NCI-H2107 treated with DMSO at 0.1 percent for 48 hours (cell line): Measurements from ENCODE around the gene ATF7.
A peak's percentile ranks its signal among the peaks of the same experiment; 100 is the strongest.

Source experiments
- DNase-seq: peaks from one replicate; lab custom pipeline; 2025; ENCODE audit not compliant: unreplicated experiment; lab: John Stamatoyannopoulos, UW

The ATF7 gene

DNA sequence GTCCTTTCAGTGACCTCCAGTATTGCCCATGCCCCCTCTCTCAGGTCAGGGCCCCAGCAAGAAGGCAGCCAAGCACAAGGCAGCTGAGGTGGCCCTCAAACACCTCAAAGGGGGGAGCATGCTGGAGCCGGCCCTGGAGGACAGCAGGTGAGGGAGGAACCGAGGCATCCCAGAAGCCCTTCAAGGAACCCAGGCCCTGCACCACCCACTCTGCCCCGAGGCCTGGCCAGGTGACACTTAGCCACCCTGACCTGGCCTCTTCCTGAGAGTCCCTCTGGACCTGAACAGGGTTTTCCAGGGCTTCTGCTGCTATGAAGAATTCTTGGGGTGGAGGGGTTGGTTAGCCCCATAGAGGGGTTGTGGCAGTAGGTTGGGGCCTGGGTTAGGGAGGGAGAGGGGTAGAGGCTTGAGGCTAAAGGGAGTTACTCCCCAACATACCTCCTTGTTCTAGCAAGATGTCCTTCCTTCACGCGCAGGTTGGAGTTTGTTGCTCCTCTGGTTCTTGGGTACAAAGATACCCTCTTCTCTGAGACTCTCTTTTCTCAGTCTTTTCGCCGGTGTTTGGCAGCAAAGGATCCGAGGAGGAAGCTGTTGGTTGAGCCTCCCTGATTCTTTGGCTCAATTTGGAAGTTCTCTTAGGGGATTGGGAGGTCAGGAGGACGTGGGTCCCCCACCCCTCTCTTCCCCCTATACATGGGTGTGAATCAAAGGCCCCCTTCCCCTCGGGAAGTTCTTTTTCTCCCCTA, 123.0 kb downstream of the ATF7 start:
- no peak for DNase-seq

DNA sequence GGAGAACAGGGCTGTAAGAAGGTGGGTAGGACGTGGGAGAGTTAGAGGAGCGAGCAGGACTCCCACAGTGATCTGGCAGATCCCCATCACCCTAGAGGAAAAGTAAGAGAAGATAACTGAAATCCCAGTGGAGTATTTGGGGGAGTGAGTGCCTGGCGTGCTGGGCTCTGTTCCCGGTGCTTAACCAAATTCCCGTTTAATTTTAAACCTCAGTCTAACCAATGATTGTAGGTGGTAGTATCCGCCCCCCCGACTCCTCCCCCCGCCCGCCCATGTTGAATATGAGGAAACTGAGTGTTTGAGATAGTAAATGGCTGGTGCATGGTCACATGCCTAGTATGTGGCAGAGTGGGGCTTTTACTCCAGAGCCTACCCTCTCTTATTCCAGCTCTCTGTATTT, 123.9 kb downstream of the ATF7 start:
- DNase-seq: no peak

DNA sequence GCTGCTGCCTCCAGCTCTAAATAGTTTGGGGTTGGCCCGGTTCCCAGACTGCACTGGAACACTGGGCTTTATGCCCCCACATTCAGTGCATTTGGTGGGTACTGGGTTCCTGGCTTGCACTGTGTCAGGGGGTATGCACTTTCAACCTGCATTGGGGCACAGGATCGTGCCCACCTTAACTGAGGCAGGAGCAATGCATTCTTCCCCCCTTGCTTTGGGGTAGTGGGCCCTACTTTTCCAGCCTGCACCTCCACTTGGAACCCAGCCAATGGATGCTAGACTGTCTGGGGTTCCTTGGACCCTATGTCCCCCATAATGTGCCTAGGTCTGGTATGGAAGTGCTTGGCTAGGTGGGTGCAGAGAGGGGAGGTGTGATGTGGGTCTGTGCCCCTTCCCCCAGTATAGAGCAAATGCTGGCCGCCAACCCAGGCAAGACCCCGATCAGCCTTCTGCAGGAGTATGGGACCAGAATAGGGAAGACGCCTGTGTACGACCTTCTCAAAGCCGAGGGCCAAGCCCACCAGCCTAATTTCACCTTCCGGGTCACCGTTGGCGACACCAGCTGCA, 124.5 kb downstream of the ATF7 start:
- DNase-seq: no peak

DNA sequence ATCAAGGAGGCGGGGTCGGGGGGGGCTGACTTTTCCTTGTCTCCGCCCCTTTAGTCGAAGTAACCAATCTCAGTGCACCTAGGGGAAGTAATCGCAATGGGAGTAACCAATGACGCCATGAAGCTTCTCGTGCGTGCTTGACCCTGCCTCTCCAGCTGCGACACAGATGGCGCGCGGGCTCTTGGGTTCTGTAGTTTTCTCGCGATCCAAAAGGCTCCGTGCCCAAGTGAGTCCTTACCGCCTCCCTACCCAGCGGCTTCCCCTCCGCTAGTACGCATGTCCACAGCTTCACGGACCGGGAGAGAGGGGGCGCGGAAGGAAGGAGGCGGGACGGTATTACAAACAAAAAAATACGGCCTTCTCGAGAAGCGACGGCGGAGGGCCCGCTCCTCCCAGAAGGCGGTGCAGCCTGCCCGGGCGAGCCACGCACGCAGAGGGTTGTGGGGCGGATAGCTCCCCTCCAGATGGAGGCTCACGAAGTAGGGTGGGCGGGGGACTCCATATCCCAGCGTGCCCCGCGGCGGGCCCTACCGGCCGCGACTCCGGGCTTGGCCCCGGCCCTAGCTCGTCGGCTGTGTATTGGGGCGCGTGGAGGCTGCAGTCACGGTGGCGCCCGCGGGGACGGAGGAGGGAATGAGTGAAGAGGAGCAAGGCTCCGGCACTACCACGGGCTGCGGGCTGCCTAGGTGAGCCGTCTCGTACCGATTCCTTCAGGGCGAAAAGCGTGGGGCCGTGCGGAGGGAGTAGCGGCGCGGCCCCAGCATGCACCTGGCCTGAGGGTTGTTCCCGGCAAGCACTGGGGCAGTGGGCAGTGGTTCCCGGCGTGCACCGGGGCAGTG, 125.2 kb downstream of the ATF7 start, which contains the start of gene TARBP2:
Gene TARBP2 (plus strand): TSS at position 508 of the 839 bp plus-strand sequence. CDS start 126 bp downstream, at position 634.
- DNase-seq: peak; percentile 99

DNA sequence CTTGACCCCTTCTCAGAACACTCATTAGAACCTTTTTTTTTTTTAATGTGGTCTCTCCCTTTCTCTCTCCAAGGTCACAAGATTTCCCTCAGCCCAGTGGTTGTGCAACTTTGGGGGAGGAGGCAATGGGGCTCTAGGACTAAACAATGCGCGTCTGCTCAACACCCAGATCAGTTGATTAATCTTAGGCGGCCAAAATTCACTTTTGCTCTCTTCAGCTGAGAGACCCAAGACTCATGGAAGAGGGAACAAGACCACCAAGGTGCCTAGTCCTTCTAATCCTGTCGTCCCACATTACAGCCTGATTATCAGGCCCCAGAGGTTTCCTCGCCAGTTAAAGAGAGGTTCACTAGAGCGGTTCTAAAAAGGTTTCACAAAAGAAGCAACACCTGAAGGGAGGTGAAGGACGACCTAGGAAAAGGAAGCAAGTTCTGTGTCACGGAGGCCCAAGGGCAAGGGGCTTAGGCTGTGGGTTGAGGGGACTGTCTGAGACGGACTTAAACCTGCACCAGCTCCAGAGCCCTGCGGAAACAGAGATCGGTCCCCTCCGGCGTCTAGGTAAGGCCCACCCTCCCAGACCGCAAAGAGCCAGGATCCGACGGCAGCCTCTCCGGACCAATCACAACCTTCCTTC, 125.9 kb downstream of the ATF7 start:
- DNase-seq: no peak

DNA sequence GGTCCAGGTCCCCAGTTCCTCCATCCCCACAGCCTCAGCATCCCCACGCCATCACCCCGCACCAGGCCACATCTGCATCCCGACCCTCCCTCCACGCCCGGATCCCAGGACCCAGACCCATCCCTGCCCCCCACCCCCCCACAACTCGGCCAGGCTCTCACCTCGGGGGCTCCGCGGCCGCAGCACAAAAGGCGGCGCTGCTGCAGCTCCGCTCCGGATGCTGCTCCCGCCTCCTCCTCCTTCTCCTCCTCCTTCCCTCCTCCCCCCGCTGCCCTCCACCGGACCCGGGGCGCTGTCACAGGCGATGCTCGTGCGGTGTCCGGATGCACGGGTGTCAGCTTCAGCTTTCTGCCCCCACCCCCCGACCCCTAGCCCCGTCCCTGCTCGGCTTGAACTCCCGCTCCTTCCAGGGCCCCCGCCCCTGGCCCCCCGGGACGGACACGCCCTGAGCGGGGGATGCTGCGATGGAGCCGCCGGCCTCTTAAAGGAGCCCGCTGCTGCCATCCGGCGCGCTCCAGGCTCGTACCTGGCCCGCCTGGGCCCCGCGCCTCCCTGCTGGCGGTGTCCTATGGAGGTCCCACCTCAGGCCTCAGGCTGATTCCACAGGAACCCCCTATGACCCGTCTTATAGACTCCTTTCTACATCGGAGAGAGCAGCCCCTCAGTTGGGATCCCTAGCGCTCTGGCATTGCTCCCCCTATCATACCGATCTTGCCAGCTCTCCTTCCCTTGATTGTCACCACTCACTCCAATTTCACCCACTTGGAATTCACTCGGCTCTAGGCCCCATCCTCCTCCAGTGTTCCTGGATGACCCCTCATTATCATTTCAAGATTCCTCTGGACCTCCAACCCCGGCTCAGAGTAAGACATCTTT, 126.7 kb downstream of the ATF7 start, which contains the start of gene MAP3K12:
Gene MAP3K12 (minus strand): TSS at position 193 of the 876 bp plus-strand sequence. CDS start 12,067 bp downstream, outside the sequence.
- DNase-seq: no peak

DNA sequence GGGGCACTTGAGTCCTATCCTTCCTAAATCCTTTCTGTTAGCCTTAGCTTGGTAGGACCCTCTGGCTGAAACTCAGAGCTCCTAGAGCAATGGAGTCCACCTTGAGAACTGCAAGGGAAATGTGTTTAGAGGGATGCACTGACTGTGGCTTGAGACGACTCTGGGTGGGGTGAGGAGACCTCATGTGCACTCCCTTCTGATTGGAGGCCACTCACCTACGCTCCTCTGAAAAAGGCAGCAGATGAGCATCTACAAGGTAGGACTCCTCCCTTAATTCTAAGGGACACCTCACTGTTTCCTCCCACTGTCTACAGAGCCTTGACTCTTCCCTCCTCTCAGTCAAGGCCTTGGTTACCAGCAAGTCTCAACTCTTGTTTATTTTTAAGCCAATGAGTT, 127.9 kb downstream of the ATF7 start:
- DNase-seq: no peak

DNA sequence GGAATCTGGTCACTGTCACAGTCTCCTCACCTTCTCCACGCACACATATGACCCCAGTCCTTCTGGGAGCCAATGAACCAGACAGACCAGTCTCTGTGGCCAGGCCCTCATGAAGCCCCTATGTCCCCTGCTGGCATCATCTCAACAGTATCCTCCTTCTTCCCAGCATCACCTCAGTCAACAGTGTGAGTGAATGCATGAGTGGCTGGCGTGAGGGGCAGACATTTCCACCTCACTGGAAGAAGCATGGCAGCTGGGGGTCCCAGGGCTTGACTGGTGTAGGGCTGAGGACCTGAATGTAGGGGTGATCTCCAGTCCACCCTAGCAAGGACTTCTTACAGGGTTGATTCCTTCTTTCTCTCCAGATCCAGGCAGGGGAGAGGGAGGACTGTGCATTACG, 128.7 kb downstream of the ATF7 start:
- DNase-seq: no peak

DNA sequence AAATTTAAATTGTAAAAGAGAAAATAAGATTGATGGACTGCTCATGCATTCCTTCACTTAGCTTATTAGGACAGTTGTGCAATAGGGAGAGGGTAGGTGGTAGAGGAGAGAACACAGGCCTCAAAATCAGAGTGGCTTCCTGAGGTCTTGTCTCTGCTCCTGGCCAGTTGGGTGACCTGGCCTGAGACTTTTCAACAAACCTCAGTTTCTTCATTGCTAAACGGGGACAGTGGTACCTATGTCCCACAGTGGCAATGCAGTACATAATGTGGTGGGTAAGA, 129.5 kb downstream of the ATF7 start:
- DNase-seq: no peak

DNA sequence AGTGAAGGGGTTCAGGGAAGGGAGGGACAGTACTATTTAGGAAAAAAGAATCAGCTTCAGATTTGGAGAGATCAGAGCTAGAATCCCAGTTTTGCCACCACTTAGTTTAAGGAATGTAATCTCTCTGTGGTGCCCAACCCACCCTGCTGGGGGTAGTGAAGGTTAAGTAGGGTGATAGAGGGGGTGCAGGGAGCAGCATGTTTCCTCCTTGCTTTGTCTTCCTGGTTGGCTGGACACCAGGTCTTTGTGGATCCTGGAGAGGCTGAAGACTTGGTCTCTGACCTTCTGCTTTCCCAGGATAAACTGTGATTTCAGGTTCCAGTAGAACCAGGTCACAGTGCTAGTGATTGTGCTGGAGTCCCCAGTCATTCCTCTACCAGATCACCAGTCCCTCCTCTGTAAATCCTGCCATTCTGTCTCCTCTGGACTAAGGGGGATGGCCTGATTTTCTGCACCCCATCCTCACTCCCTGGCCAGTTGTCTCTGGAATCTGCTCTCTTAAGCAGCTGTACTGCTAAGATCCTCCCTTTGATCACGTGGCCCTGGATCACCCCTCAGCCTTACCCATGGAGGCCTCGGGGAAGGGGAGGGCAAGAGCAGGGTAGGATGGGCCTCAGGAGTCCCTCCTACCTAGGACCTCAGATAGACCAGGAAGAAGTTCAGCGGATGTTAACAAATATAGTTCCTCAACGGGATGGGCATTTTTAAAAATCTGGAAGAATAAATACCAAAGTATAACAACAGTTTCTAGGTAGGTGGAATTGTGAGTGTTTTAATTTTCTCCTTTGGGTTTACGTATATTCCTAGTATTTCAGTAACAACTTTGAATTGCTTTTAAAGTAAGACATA, 130.1 kb downstream of the ATF7 start:
- DNase-seq: no peak

DNA sequence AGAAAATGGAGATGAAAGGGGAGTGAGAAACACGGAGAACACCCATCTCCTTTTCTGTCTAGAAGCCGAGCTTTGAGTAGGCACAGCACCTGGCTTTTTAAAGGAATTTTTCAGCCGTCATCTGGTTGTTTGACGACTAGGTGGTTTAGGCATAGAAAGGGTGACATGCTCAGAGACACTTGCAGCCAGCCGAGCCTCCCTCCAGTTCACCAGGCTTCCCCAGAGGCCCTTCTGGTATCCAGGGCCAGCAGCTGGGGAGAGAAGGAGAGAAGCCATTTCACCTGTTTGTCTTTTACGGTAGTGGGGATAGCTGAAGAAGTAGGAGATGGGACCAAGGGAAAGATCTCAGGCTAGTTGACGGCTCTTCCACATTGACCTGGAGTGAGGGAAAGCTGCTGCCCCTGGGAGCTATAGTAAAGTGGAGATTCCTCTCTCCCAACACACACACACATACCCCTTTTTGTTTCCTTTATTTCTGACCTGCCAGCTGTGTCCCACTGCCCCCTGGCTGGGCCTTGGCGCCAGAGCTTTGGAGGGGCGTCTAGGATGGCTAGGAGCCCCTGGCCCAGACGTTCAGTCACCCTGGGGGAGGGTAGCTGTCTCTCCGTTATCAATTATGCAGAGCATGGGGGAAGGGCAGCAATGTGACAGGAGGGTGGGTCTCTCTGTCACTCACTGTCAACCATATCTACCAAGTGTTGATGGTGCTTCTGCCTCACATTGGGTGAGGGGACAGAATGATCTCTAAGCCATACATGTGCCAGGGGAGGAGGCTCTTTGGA, 132.4 kb downstream of the ATF7 start:
- no peak for DNase-seq

DNA sequence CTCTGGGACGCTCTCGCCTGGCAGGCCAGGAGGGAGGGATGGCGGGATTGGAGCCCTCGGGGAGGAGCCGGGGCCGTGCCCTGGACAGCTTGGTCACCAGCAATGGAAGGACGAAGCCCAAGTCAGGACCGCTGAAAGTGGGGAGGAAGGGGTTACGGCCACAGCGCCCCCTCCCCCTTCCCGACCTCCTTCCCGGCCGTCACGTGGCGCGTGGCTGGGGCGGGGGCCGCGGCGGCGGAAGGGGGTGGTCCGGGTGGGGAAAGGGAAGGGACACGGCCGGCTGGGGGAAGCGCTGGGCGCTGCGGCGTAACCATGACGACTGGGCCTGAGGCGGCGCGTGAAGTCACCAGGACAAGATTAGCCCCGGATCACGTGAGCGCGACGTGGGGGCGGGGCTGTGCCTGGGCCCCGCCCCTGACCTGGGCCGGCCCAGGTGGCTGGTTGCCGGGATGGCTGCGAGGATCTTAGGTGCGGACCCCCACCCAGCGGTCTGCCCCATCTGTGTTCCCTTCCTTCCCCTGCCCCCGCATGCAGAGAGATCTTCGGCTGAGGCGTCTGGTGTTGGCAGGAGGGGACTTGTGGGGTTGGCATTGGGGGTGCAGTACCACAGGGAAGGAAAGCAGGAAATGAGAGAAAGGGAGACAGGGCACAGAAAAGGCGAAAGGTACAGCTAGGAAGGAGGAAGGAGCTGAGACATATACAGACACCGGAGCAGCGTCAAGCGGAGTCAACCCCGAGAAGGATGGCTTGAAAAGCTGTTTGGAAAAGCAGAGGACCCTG, 133.2 kb downstream of the ATF7 start:
- peak; percentile 72 for DNase-seq

DNA sequence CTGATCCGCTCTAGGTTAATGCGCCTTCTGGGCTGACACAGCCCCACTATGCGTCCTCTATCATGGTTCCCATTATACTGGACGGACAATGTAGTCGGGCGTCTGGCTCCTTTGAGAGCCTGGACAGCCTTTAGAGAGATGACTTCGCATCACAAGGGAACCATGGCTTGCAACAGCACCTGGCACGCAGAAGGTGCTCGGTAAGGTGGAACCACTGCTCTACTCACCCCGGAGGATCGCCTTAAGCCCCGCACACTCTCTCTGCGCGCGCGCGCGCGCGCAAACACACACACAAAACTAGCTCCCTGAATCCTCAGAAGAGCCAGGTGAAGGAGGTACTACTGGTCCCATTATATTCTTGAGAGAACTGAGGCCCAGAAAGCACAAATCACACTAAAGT, 134.0 kb downstream of the ATF7 start:
- no peak for DNase-seq

DNA sequence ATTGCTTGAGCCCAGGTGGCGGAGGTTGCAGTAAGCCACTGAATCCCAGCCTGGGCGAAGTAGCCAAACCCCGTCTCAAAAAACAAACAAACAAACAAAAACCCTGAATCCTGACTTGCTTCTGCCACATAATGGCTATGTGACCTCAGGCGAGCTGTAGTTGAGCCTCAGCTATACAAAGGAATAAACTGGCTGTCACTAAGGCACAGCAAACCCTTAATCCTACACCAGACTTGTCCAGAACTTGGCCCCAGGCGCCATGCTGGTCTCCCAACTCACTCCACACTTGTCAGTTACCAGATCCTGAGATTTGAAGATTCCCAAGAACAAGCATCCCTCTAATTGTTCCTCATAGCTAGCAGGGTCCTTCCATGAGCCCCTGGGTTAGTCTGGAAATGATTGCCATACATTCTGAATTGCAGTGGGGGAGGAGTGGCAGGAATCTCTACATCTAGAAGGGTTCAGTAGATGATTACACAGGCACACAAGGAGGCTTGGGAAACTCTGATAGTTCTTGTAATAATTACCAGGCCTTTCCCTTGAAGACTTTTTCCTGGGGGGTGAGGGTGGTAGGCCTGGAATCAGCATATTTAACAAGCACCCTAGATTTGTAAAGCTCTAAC, 136.8 kb downstream of the ATF7 start:
- DNase-seq: no peak

DNA sequence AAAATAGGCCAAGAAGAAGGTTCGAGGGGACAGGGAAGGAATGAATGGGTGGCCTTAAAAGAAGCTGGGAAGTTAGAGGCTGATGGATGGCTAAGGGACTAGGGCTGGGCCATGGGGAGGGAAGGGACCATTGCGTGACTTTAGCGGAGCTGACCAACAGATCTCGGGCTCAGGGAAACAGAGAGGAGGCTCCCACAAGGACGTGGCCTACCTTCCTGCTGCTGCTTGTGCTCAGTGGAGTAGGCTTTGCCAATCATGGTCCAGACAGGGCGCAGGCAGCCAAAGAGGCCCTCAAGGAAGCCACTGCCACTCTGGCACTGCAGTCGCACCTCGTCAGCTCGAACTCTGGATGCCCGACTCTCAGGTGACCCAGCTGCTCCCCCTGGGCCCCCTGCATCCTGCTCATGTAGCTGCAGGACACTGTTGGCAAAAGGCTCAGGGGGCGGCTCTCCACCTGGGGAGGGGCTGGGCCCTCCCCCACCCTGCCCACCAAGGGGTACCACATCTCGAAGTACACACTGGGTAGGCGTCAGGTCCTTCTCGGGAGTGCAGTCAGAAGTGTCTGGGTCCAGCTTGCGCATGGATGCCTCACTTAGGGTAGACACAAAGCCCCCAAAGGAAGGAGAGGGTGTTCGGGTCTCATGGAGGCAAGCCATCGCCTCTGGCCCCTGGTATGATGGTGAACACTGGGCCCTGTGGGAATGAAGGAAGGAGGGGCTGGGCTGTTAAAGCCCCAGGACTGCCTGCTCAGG, 139.3 kb downstream of the ATF7 start:
- DNase-seq: no peak

DNA sequence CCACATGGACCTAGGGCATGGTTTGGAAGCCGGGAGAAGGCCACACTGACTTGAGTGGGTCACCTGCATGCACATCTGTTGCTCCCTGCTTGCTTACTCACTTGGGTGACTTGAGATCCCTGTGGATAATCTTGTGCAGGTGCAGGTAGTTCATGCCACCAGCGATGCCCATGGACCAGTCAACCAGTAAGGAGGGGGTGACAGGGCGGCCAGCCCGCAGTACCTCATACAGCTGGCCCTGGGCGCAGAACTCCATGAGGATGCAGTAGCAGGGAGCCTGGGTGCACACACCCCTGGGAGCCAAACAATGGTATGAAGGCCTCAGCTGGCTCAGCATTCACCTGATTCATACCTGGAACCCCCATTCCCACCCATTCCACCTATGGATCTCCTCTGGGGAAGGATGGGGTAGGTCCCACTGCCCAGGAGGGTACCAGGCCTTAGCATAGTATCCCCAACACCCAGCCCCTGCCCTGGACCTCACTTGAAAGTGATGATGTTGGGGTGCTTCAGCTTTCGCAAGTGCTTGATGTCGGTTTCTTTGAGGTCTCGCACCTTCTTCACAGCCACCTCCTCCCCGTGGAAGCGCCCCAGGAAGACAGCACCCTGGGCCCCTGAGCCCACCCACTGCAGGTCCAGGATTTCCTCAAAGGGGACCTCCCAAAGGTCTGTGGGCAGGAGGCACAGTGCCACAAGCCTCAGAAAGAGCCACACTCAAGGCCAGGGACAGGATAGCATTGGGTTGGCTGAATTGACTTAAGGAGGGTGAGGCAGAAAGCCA, 140.0 kb downstream of the ATF7 start:
- no peak for DNase-seq
